ENCODE data around the gene MAOA.

- TF ChIP-seq MAX (IDR thresholded peaks at IDR 0.05): peak; percentile 48; the same call in 1 of the 2 replicates
- no peak for TF ChIP-seq USF2 (IDR thresholded peaks at IDR 0.05)
- TF ChIP-seq CHD4 (IDR thresholded peaks at IDR 0.05; ENCODE audit: borderline replicate concordance): no peak
- no peak for TF ChIP-seq EHMT2 (IDR thresholded peaks at IDR 0.05; ENCODE audit: low read depth)
- peak; percentile 47 for TF ChIP-seq POLR2A (IDR thresholded peaks at IDR 0.05; ENCODE audit: low read length)
- no peak for TF ChIP-seq BCL3 (IDR thresholded peaks at IDR 0.05)
- TF ChIP-seq CTCF (IDR thresholded peaks at IDR 0.05): no peak
- TF ChIP-seq NPAS2 (CRISPR knock-in tag; IDR thresholded peaks at IDR 0.05; ENCODE audit: borderline replicate concordance): no peak
Observed at GRCh38 chrX:43654431-43655150, 1.5 kb upstream of the MAOA start.

Data from A549 (cell line).